Keratinocyte (primary cell): ENCODE measurements around the gene AHCYL2. TPM values are rescaled to one million over a fixed set of nuclear protein-coding genes. Genes with fewer than 3 reads are reported as not detected.
A peak's percentile ranks its signal among the peaks of the same experiment; 100 is the strongest.

Experiments used
- DNase-seq: peaks from one replicate; pipeline ENCODE4 v3.0.0-alpha.2; 2011; ENCODE audit warnings: low read depth, missing footprints, low spot score
- FAIRE-seq: peaks from 2 replicates; lab custom pipeline; 2011; peaks lifted over from hg19 to GRCh38; lab: Jason Lieb, UNC
- H2AFZ ChIP-seq: 2 replicates; pipeline ENCODE4 v1.6.0; 2012; ENCODE audit warnings: low read length, control low read depth, inconsistent platforms; ENCODE audit not compliant: control insufficient read depth
- H3K27ac ChIP-seq: 2 replicates; pipeline ENCODE4 v1.5.1; 2011; ENCODE audit warnings: low read length; ENCODE audit not compliant: control insufficient read depth, insufficient read depth
- H3K27me3 ChIP-seq: 3 replicates; pipeline ENCODE4 v1.6.0; 2011; ENCODE audit warnings: low read length; ENCODE audit not compliant: control insufficient read depth, insufficient read depth; ENCODE audit errors: extremely low read depth
- H3K36me3 ChIP-seq, 2 experiments: 2 replicates in 1 of 2; 3 replicates in 1 of 2; pipeline ENCODE4 v1.5.1; 2011; ENCODE audit warnings: low read length in 2 of 2, mild to moderate bottlenecking in 1 of 2; ENCODE audit not compliant: control insufficient read depth in 2 of 2, insufficient read depth in 2 of 2; ENCODE audit errors: extremely low read depth in 1 of 2
- H3K4me1 ChIP-seq: 3 replicates; pipeline ENCODE4 v1.5.1; 2011; ENCODE audit warnings: low read length; ENCODE audit not compliant: control insufficient read depth, insufficient read depth; ENCODE audit errors: extremely low read depth
- H3K4me2 ChIP-seq: 3 replicates; pipeline ENCODE4 v1.6.0; 2011; ENCODE audit warnings: low read depth, low read length; ENCODE audit not compliant: control insufficient read depth, insufficient read depth; ENCODE audit errors: extremely low read depth
- H3K4me3 ChIP-seq, 3 experiments: fragments of 200-600 bp in 1 of 3; sonication (generic) in 1 of 3; 2 replicates in 2 of 3; 3 replicates in 1 of 3; pipeline ENCODE4 v1.5.1; 2011 to 2016; ENCODE audit warnings: low read length in 3 of 3, mild to moderate bottlenecking in 3 of 3, control low read depth in 2 of 3, inconsistent platforms in 1 of 3, low read depth in 1 of 3, mixed read lengths in 1 of 3, mixed run types in 1 of 3, moderate library complexity in 1 of 3; ENCODE audit not compliant: control insufficient read depth in 2 of 3, insufficient read depth in 2 of 3; ENCODE audit errors: extremely low read depth in 1 of 3
- H3K79me2 ChIP-seq: 2 replicates; pipeline ENCODE4 v1.6.0; 2012; ENCODE audit warnings: low read length; ENCODE audit not compliant: control insufficient read depth, insufficient read depth
- H3K9ac ChIP-seq: 3 replicates; pipeline ENCODE4 v1.6.0; 2011; ENCODE audit warnings: low read length; ENCODE audit not compliant: control insufficient read depth, insufficient read depth; ENCODE audit errors: extremely low read depth
- H3K9me1 ChIP-seq: 3 replicates; pipeline ENCODE4 v1.6.0; 2011; ENCODE audit warnings: low read length; ENCODE audit not compliant: control insufficient read depth, insufficient read depth; ENCODE audit errors: extremely low read depth
- H3K9me3 ChIP-seq: 2 replicates; pipeline ENCODE4 v1.5.1; 2012; ENCODE audit warnings: low read depth, low read length; ENCODE audit not compliant: control insufficient read depth
- H4K20me1 ChIP-seq: 3 replicates; pipeline ENCODE4 v1.6.0; 2011; ENCODE audit warnings: low read length; ENCODE audit not compliant: control insufficient read depth, insufficient read depth; ENCODE audit errors: extremely low read depth
- CTCF ChIP-seq, 3 experiments: IDR thresholded peaks in 1 of 3; conservative IDR thresholded peaks in 1 of 3; optimal IDR thresholded peaks in 1 of 3; 2 replicates in 2 of 3; 3 replicates in 1 of 3; pipeline versions ENCODE3 to v1.5.1; 2011; ENCODE audit warnings: low read length in 3 of 3, mild to moderate bottlenecking in 3 of 3, moderate library complexity in 2 of 3, control low read depth in 1 of 3, inconsistent platforms in 1 of 3; ENCODE audit not compliant: insufficient read depth in 2 of 3; ENCODE audit errors: extremely low read depth in 1 of 3
- EZH2 ChIP-seq: IDR thresholded peaks from one replicate; pipeline ENCODE4 v1.6.1; 2012; ENCODE audit warnings: inconsistent platforms, mild to moderate bottlenecking, low read length, moderate library complexity
- dilution Hi-C: fragments of 300-500 bp; cut with MboI; formaldehyde crosslinking; loops from one replicate; pipeline ENCODE4 v1.7.0; 2020; ENCODE audit warnings: low sequenced_read_pairs; ENCODE audit not compliant: extremely low pct_ligation_motif_present
- polyA plus RNA-seq, 5 experiments: library from polyadenylated mRNA; depleted of rRNA in 3 of 5; stranded (reverse) in 3 of 5; stranded (forward) in 1 of 5; unstranded in 1 of 5; fragments of >200 nt; gene quantifications; 1 replicate in 1 of 5; 2 replicates in 3 of 5; 3 replicates in 1 of 5; pipeline versions ENCODE4 v1.2.1 to v1.2.3, GENCODE V29; 2011 to 2012; ENCODE audit warnings: missing spikeins in 2 of 5, low read depth in 1 of 5, low replicate concordance in 1 of 5

Gene AHCYL2
- polyA plus RNA-seq, 1 donor (not counting 4 experiments of a cell fraction or from before 2014, with no cell fraction given), result 32.8 TPM

DNA sequence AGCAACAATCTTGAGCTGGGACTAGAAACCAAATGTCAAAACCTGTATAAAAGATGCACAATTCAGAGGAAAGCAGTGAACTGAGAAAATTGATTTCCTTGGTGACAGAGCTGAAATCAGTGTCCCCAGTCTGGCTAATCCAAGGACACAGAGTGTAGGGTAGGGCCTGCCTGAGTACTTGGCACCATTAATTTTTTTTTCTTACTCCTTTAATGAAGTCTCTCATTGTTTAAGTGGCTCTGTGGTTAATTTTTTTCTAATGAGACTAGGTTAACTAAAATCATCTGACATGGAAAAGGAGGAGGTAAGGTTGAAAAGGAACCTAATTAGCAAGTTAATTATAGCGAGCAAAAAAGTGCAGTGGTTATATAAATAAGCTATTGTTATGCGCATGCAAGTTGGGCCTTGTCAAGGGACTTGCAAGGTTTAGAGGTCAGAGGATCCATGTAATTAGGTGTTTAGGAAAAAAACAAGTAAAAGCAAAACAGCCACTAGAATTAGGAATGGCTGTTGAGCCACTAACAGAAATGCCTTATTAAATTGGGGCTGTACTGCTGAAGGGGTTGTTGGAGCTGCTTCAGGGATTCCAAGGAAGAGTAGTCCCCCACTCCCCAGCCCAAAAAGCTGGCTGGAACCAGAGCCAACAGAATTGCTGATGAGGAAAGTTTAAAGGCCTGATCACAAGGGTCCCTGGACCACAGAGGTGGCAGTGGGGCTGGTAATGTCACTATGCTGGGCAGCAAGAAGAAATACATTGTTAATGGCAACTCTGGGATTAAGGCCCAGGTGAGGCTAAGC is 150.5 kb downstream of the AHCYL2 start:
- no peak for FAIRE-seq
- H3K9ac ChIP-seq, result no peak overlapping the region
- H4K20me1 ChIP-seq, result no peaks in the 10 kb centered on the region
- H3K79me2 ChIP-seq, result no peaks in the 10 kb centered on the region
- H3K9me3 ChIP-seq, result no peaks in the 10 kb centered on the region
- no peak for TF ChIP-seq EZH2
- no peak for TF ChIP-seq CTCF (optimal IDR thresholded peaks at IDR 0.05 in 1 of 3, IDR thresholded peaks at IDR 0.05 in 1 of 3, conservative IDR thresholded peaks at IDR 0.05 in 1 of 3; ENCODE audit: extremely low read depth in 1 of 3, insufficient read depth in 2 of 3, low read length in 3 of 3)
- no peak overlapping the region for H2AFZ ChIP-seq
- no peaks in the 10 kb centered on the region for H3K9me1 ChIP-seq
- H3K27me3 ChIP-seq, result no peaks in the 10 kb centered on the region
- dilution Hi-C loops, result no loop called here
- no peak for DNase-seq
- H3K4me3 ChIP-seq, result no peak overlapping the region
- no peak overlapping the region for H3K27ac ChIP-seq
- H3K4me1 ChIP-seq, result peaks cover 6% of the 10 kb centered on the region
- H3K36me3 ChIP-seq, result peaks cover 1 to 2% of the 10 kb centered on the region in 2 experiments
- no peak overlapping the region for H3K4me2 ChIP-seq

DNA sequence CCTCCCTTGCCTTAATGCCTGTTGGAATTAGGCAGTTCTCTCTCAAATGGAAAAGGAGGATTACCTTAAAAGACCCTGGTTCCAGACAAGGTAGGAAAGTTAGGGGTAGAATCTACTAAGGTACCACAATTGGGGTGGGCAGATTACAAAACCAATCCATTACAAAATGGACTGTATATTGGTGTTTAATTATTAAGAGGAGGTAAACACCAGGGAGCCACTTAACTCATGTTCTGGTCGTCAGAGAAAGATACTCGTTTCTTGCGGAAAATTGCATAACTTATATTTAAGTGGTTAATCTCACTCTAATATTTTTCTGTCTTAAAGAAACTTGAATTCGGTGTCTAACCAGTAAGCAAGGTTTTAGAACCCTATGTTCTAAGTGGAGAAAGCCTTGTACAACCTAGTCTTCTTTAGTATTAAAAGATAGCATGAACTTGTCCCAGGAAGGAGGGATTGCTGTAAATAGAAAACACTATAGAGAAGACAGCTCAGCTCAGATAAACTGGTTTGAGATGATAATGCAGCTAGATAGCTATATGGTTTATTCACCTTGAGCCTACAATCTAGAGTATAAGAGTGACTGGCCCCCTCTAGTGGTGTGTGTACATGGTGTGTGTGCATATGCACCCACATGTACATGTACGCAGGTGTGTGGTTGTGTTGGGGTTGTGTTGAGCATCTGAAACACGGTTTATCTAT is 151.4 kb downstream of the AHCYL2 start:
- Histone ChIP-seq H3K4me3 (no peak overlapping the region), H2AFZ (no peak overlapping the region), H3K27ac (no peak overlapping the region), H3K9me1 (no peaks in the 10 kb centered on the region), H3K9ac (no peak overlapping the region), H3K4me2 (no peak overlapping the region), H3K4me1 (peaks cover 6% of the 10 kb centered on the region), H4K20me1 (no peaks in the 10 kb centered on the region), H3K9me3 (no peaks in the 10 kb centered on the region), H3K79me2 (no peaks in the 10 kb centered on the region), H3K27me3 (no peaks in the 10 kb centered on the region), H3K36me3 (peaks cover 1 to 2% of the 10 kb centered on the region in 2 experiments)
- TF ChIP-seq EZH2, result no peak
- peak; percentile 59 to 88 (median 71) for TF ChIP-seq CTCF (optimal IDR thresholded peaks at IDR 0.05 in 1 of 3, IDR thresholded peaks at IDR 0.05 in 1 of 3, conservative IDR thresholded peaks at IDR 0.05 in 1 of 3; ENCODE audit: extremely low read depth in 1 of 3, insufficient read depth in 2 of 3, low read length in 3 of 3)
- FAIRE-seq (peak; percentile 62), DNase-seq (peak; percentile 36)
- dilution Hi-C loops, result no loop called here
